HEK293 (cell line): ENCODE results near the gene ATAT1.

Source experiments
- EGR2 ChIP-seq: fragments of 450-650 bp; formaldehyde crosslinking; IDR thresholded peaks from 2 replicates; pipeline ENCODE4 v1.5.1; 2016; ENCODE audit warnings: low read depth, missing biosample characterization, missing genetic modification characterization
- GLI4 ChIP-seq: fragments of 450-650 bp; formaldehyde crosslinking; IDR thresholded peaks from 2 replicates; pipeline ENCODE4 v1.5.1; 2016; ENCODE audit warnings: missing biosample characterization, missing genetic modification characterization
- KLF10 ChIP-seq: fragments of 450-650 bp; IDR thresholded peaks from 2 replicates; pipeline ENCODE4 v1.5.1; 2018; ENCODE audit warnings: missing biosample characterization, mild to moderate bottlenecking, missing genetic modification characterization
- KLF7 ChIP-seq: fragments of 450-650 bp; formaldehyde crosslinking; IDR thresholded peaks from 2 replicates; pipeline ENCODE4 v1.5.1; 2016; ENCODE audit warnings: missing biosample characterization, missing genetic modification characterization, borderline replicate concordance
- MZF1 ChIP-seq: fragments of 450-650 bp; formaldehyde crosslinking; IDR thresholded peaks from 2 replicates; pipeline ENCODE4 v1.5.1; 2017; ENCODE audit warnings: missing biosample characterization, missing genetic modification characterization, borderline replicate concordance
- SP3 ChIP-seq: fragments of 450-650 bp; formaldehyde crosslinking; IDR thresholded peaks from 2 replicates; pipeline ENCODE4 v1.5.1; 2016; ENCODE audit warnings: missing biosample characterization, missing genetic modification characterization
- TRIM28 ChIP-seq: IDR thresholded peaks from 2 replicates; pipeline ENCODE4 v1.6.1; 2011; ENCODE audit warnings: low read length, control low read depth, borderline replicate concordance
- ZBTB8A ChIP-seq: fragments of 450-650 bp; formaldehyde crosslinking; IDR thresholded peaks from 2 replicates; pipeline ENCODE4 v1.5.1; 2016; ENCODE audit warnings: missing biosample characterization, missing genetic modification characterization
- ZFHX2 ChIP-seq: fragments of 450-650 bp; formaldehyde crosslinking; conservative IDR thresholded peaks from 2 replicates; pipeline ENCODE4 v1.5.1; 2016; ENCODE audit warnings: missing biosample characterization, missing genetic modification characterization
- ZNF214 ChIP-seq: fragments of 450-650 bp; formaldehyde crosslinking; IDR thresholded peaks from 2 replicates; pipeline ENCODE4 v1.5.1; 2017; ENCODE audit warnings: missing biosample characterization, mild to moderate bottlenecking, missing genetic modification characterization, borderline replicate concordance
- ZNF341 ChIP-seq: fragments of 450-650 bp; formaldehyde crosslinking; IDR thresholded peaks from 2 replicates; pipeline ENCODE4; 2016; ENCODE audit warnings: low read depth, missing biosample characterization, missing genetic modification characterization
- ZNF404 ChIP-seq: fragments of 450-650 bp; formaldehyde crosslinking; IDR thresholded peaks from 2 replicates; pipeline ENCODE4 v1.5.1; 2017; ENCODE audit warnings: missing biosample characterization, missing genetic modification characterization
- ZNF423 ChIP-seq: fragments of 450-650 bp; formaldehyde crosslinking; IDR thresholded peaks from 2 replicates; pipeline ENCODE4 v1.5.1; 2016; ENCODE audit warnings: missing biosample characterization, missing genetic modification characterization
- ZNF501 ChIP-seq: fragments of 450-650 bp; formaldehyde crosslinking; IDR thresholded peaks from 2 replicates; pipeline ENCODE4 v1.5.1; 2016; ENCODE audit warnings: missing biosample characterization, missing genetic modification characterization
- ZNF624 ChIP-seq: fragments of 450-650 bp; formaldehyde crosslinking; IDR thresholded peaks from 2 replicates; pipeline ENCODE4 v1.5.1; 2017; ENCODE audit warnings: missing biosample characterization, missing genetic modification characterization
- ZNF629 ChIP-seq: fragments of 450-650 bp; formaldehyde crosslinking; IDR thresholded peaks from 2 replicates; pipeline ENCODE4 v1.5.1; 2017; ENCODE audit warnings: missing biosample characterization, missing genetic modification characterization
- ZNF677 ChIP-seq: fragments of 450-650 bp; IDR thresholded peaks from 2 replicates; pipeline ENCODE4 v1.5.0; 2018; ENCODE audit warnings: missing biosample characterization, mild to moderate bottlenecking, missing genetic modification characterization, moderate library complexity
- ZNF747 ChIP-seq: fragments of 450-650 bp; formaldehyde crosslinking; IDR thresholded peaks from 2 replicates; pipeline ENCODE4 v1.5.1; 2016; ENCODE audit warnings: missing biosample characterization, missing genetic modification characterization
- ZNF76 ChIP-seq: fragments of 450-650 bp; formaldehyde crosslinking; IDR thresholded peaks from 2 replicates; pipeline ENCODE4; 2016; ENCODE audit warnings: low read depth, missing biosample characterization, missing genetic modification characterization, borderline replicate concordance
- ZNF776 ChIP-seq: fragments of 450-650 bp; formaldehyde crosslinking; IDR thresholded peaks from 2 replicates; pipeline ENCODE4 v1.5.0; 2017; ENCODE audit warnings: missing biosample characterization, missing genetic modification characterization, borderline replicate concordance
- ZNF792 ChIP-seq: fragments of 450-650 bp; formaldehyde crosslinking; IDR thresholded peaks from 2 replicates; pipeline ENCODE4 v1.5.1; 2016; ENCODE audit warnings: missing biosample characterization, missing genetic modification characterization
- ZSCAN23 ChIP-seq: fragments of 450-650 bp; formaldehyde crosslinking; IDR thresholded peaks from 2 replicates; pipeline ENCODE4 v1.5.1; 2016; ENCODE audit warnings: missing biosample characterization, missing genetic modification characterization
- TF ChIP-seq, protein P1 (sequence below): fragments of 450-650 bp; formaldehyde crosslinking; IDR thresholded peaks from 2 replicates; pipeline ENCODE4 v1.5.1; 2017; ENCODE audit warnings: missing biosample characterization, missing genetic modification characterization
- TF ChIP-seq, protein P2 (sequence below): fragments of 450-650 bp; formaldehyde crosslinking; IDR thresholded peaks from 2 replicates; pipeline ENCODE4 v1.5.1; 2016; ENCODE audit warnings: missing biosample characterization, missing genetic modification characterization
- TF ChIP-seq, protein P3 (sequence below): fragments of 450-650 bp; formaldehyde crosslinking; IDR thresholded peaks from 2 replicates; pipeline ENCODE4 v1.5.1; 2016; ENCODE audit warnings: missing biosample characterization, missing genetic modification characterization
- TF ChIP-seq, protein P4 (sequence below): fragments of 450-650 bp; formaldehyde crosslinking; IDR thresholded peaks from 2 replicates; pipeline ENCODE4 v1.5.1; 2016; ENCODE audit warnings: missing biosample characterization, missing genetic modification characterization
- TF ChIP-seq, protein P5 (sequence below): fragments of 450-650 bp; formaldehyde crosslinking; IDR thresholded peaks from 2 replicates; pipeline ENCODE4 v1.5.1; 2016; ENCODE audit warnings: missing biosample characterization, missing genetic modification characterization, borderline replicate concordance
- TF ChIP-seq, protein P6 (sequence below): fragments of 450-650 bp; formaldehyde crosslinking; conservative IDR thresholded peaks from 2 replicates; pipeline ENCODE4 v1.5.1; 2016; ENCODE audit warnings: low read depth, missing biosample characterization, missing genetic modification characterization

The ATAT1 gene

DNA sequence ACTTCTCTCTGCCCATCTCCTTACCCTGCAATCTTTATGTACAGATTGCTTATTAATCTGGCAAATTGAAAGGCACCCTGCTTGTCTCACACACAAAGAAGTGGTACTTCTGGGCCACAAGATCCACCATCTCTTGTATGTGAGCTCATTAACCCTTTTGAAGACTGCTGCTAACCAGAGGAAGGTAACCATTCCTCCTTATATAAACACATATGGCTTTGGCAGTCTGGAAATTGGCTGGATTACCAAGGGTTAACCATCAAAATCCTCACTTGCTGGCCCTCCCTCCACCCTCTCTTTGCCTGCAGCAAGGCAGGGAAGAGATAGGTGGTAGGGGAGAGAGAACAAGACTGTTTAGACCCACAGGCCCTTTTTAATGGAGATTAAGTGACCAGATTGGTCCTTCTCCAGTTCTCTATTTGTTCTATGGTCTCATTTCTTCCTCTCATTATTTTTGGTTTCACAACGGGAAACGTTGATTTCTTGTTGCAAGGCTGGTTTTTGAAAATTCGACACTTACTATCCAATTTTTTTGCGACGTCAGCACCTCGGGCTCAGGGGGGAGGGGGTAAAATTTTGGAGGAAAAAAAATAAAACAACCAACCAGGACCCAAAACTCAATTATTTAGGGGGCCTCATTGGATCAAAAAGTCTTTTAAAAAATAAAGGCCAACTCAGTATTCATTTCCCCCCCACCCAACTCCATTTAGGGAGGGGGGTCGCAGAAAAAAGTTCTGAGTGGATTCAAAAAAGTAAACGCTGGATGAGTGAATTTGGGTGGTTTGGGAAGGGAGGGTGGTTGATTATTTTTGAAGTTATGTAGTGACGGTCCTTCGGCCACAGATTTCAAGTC is 10.5 kb upstream of the ATAT1 start (continued):
- TF ChIP-seq, protein P1, sequence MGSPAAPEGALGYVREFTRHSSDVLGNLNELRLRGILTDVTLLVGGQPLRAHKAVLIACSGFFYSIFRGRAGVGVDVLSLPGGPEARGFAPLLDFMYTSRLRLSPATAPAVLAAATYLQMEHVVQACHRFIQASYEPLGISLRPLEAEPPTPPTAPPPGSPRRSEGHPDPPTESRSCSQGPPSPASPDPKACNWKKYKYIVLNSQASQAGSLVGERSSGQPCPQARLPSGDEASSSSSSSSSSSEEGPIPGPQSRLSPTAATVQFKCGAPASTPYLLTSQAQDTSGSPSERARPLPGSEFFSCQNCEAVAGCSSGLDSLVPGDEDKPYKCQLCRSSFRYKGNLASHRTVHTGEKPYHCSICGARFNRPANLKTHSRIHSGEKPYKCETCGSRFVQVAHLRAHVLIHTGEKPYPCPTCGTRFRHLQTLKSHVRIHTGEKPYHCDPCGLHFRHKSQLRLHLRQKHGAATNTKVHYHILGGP (tag by site-specific recombination) = no peak
- TF ChIP-seq ZNF677 (tag by site-specific recombination) = no peak
- TF ChIP-seq GLI4 = no peak
- TF ChIP-seq ZNF214 (tag by site-specific recombination) = no peak
- no peak for TF ChIP-seq ZNF341
- TF ChIP-seq, protein P2, sequence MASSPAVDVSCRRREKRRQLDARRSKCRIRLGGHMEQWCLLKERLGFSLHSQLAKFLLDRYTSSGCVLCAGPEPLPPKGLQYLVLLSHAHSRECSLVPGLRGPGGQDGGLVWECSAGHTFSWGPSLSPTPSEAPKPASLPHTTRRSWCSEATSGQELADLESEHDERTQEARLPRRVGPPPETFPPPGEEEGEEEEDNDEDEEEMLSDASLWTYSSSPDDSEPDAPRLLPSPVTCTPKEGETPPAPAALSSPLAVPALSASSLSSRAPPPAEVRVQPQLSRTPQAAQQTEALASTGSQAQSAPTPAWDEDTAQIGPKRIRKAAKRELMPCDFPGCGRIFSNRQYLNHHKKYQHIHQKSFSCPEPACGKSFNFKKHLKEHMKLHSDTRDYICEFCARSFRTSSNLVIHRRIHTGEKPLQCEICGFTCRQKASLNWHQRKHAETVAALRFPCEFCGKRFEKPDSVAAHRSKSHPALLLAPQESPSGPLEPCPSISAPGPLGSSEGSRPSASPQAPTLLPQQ (tag by site-specific recombination) = no peak
- TF ChIP-seq ZNF747 (tag by site-specific recombination) = no peak
- TF ChIP-seq ZSCAN23 (tag by site-specific recombination) = no peak
- TF ChIP-seq, protein P3, sequence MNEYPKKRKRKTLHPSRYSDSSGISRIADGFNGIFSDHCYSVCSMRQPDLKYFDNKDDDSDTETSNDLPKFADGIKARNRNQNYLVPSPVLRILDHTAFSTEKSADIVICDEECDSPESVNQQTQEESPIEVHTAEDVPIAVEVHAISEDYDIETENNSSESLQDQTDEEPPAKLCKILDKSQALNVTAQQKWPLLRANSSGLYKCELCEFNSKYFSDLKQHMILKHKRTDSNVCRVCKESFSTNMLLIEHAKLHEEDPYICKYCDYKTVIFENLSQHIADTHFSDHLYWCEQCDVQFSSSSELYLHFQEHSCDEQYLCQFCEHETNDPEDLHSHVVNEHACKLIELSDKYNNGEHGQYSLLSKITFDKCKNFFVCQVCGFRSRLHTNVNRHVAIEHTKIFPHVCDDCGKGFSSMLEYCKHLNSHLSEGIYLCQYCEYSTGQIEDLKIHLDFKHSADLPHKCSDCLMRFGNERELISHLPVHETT (tag by site-specific recombination) = no peak; the same call in 1 of the 2 replicates
- TF ChIP-seq ZFHX2 (tag by site-specific recombination) = no peak
- TF ChIP-seq TRIM28 = no peak
- TF ChIP-seq, protein P4, sequence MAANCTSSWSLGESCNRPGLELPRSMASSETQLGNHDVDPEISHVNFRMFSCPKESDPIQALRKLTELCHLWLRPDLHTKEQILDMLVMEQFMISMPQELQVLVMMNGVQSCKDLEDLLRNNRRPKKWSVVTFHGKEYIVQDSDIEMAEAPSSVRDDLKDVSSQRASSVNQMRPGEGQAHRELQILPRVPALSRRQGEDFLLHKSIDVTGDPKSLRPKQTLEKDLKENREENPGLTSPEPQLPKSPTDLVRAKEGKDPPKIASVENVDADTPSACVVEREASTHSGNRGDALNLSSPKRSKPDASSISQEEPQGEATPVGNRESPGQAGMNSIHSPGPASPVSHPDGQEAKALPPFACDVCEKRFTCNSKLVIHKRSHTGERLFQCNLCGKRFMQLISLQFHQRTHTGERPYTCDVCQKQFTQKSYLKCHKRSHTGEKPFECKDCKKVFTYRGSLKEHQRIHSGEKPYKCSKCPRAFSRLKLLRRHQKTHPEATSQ (tag by site-specific recombination) = no peak
- no peak for TF ChIP-seq ZNF624 (tag by site-specific recombination)
- TF ChIP-seq EGR2 = no peak
- TF ChIP-seq MZF1 (tag by site-specific recombination) = no peak
- TF ChIP-seq ZNF776 = no peak
- TF ChIP-seq ZNF501 (tag by site-specific recombination) = peak; percentile 47; the same call in 1 of the 2 replicates
- no peak for TF ChIP-seq KLF7 (tag by site-specific recombination)
- no peak for TF ChIP-seq ZBTB8A (tag by site-specific recombination)
- no peak for TF ChIP-seq ZNF404 (tag by site-specific recombination)
- TF ChIP-seq ZNF629 (tag by site-specific recombination) = no peak
- TF ChIP-seq, protein P5, sequence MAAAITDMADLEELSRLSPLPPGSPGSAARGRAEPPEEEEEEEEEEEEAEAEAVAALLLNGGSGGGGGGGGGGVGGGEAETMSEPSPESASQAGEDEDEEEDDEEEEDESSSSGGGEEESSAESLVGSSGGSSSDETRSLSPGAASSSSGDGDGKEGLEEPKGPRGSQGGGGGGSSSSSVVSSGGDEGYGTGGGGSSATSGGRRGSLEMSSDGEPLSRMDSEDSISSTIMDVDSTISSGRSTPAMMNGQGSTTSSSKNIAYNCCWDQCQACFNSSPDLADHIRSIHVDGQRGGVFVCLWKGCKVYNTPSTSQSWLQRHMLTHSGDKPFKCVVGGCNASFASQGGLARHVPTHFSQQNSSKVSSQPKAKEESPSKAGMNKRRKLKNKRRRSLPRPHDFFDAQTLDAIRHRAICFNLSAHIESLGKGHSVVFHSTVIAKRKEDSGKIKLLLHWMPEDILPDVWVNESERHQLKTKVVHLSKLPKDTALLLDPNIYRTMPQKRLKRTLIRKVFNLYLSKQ = no peak
- no peak; the same call in 1 of the 2 replicates for TF ChIP-seq ZNF76 (tag by site-specific recombination)
- no peak for TF ChIP-seq ZNF423 (tag by site-specific recombination)
- no peak for TF ChIP-seq ZNF792
- TF ChIP-seq, protein P6, sequence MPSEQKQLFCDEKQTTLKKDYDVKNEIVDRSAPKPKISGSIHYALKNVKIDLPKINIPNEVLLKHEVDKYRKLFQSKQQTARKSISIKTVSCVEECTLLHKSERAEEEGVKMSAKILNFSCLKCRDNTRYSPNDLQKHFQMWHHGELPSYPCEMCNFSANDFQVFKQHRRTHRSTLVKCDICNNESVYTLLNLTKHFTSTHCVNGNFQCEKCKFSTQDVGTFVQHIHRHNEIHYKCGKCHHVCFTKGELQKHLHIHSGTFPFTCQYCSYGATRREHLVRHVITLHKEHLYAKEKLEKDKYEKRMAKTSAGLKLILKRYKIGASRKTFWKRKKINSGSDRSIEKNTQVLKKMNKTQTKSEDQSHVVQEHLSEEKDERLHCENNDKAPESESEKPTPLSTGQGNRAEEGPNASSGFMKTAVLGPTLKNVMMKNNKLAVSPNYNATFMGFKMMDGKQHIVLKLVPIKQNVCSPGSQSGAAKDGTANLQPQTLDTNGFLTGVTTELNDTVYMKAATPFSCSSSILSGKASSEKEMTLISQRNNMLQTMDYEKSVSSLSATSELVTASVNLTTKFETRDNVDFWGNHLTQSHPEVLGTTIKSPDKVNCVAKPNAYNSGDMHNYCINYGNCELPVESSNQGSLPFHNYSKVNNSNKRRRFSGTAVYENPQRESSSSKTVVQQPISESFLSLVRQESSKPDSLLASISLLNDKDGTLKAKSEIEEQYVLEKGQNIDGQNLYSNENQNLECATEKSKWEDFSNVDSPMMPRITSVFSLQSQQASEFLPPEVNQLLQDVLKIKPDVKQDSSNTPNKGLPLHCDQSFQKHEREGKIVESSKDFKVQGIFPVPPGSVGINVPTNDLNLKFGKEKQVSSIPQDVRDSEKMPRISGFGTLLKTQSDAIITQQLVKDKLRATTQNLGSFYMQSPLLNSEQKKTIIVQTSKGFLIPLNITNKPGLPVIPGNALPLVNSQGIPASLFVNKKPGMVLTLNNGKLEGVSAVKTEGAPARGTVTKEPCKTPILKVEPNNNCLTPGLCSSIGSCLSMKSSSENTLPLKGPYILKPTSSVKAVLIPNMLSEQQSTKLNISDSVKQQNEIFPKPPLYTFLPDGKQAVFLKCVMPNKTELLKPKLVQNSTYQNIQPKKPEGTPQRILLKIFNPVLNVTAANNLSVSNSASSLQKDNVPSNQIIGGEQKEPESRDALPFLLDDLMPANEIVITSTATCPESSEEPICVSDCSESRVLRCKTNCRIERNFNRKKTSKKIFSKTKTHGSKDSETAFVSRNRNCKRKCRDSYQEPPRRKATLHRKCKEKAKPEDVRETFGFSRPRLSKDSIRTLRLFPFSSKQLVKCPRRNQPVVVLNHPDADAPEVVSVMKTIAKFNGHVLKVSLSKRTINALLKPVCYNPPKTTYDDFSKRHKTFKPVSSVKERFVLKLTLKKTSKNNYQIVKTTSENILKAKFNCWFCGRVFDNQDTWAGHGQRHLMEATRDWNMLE (tag by site-specific recombination) = no peak
- no peak for TF ChIP-seq KLF10 (tag by site-specific recombination)
- no peak for TF ChIP-seq SP3 (tag by site-specific recombination)
